Testis (tissue), 3 donors: ENCODE data around the gene LKAAEAR1. TPM values are rescaled to one million over a fixed set of nuclear protein-coding genes. Genes with fewer than 3 reads are reported as not detected.

Source experiments
- DNase-seq: peaks from one replicate; pipeline ENCODE4 v3.0.0-alpha.2; 2019
- H3K27ac ChIP-seq, 2 donors: fragments of 200-600 bp; sonication (generic); one replicate each; pipeline ENCODE4 v1.5.1; 2019
- H3K27me3 ChIP-seq: fragments of 200-600 bp; sonication (generic); one replicate; pipeline ENCODE4 v1.5.1; 2019
- H3K36me3 ChIP-seq: fragments of 200-600 bp; sonication (generic); one replicate; pipeline ENCODE4 v1.5.1; 2017; ENCODE audit warnings: low read depth; ENCODE audit errors: missing control alignments
- H3K4me1 ChIP-seq: fragments of 200-600 bp; sonication (generic); one replicate; pipeline ENCODE4 v1.5.1; 2019
- H3K4me3 ChIP-seq, 2 donors: fragments of 200-600 bp; sonication (generic); one replicate each; pipeline ENCODE4 v1.5.1; 2017 to 2019
- H3K9me3 ChIP-seq: fragments of 200-600 bp; sonication (generic); one replicate; pipeline ENCODE4 v1.5.1; 2017
- CTCF ChIP-seq, 3 experiments: fragments of 450-650 bp in 2 of 3; fragments of 200-600 bp in 1 of 3; sonication (generic) in 1 of 3; IDR thresholded peaks; one replicate each; pipeline ENCODE4 v1.5.1; 2016 to 2019; ENCODE audit warnings: antibody characterized with exemption in 3 of 3, mild to moderate bottlenecking in 2 of 3, moderate library complexity in 1 of 3
- POLR2A ChIP-seq: fragments of 450-650 bp; IDR thresholded peaks from one replicate; pipeline ENCODE4 v1.6.1; 2017; ENCODE audit warnings: antibody characterized with exemption, mild to moderate bottlenecking, moderate library complexity
- WGBS, 2 donors: methylation state at CpG; one replicate each; pipeline ENCODE4 v1.1.5; 2018; 5-methylcytosine and 5-hydroxymethylcytosine counted together
- intact Hi-C: fragments of 100-400 bp; cut with DNase I; formaldehyde crosslinking; loops from one replicate; pipeline ENCODE4 v1.15.1; 2023; ENCODE audit warnings: low total_unique reads
- polyA plus RNA-seq: library from polyadenylated mRNA; stranded (reverse); fragments of 350-450 nt; fragmentation: Illumina TruSeq; extraction: RNeasy Lipid Tissue Mini Kit (QIAGEN cat#74804); gene quantifications from one replicate; pipeline ENCODE4 v1.2.3, GENCODE V29; 2014; ENCODE audit warnings: low read depth, low replicate concordance; ENCODE audit not compliant: insufficient read depth
- total RNA-seq, 2 donors: library from RNA; depleted of rRNA; stranded (reverse); fragments of >200 nt; gene quantifications; one replicate each; pipeline ENCODE4 v1.2.3, GENCODE V29; 2016

LKAAEAR1 gene
- total and polyA plus RNA-seq, 3 donors from 2014 or later, result 6.6 to 89.9 (median 45.3) TPM

GRCh38 chr20:64041040-64041780, 43.0 kb downstream of the LKAAEAR1 start:
- peaks cover 19% of the 10 kb centered on the region for H3K4me1 ChIP-seq
- TF ChIP-seq POLR2A, result no peak
- no peak for TF ChIP-seq CTCF (IDR thresholded peaks at IDR 0.05)
- no peak for DNase-seq
- H3K36me3 ChIP-seq, result no peaks in the 10 kb centered on the region
- H3K4me3 ChIP-seq, result no peak overlapping the region
- intact Hi-C loops, result no loop called here
- H3K27ac ChIP-seq, result no peak overlapping the region
- no peaks in the 10 kb centered on the region for H3K27me3 ChIP-seq
- H3K9me3 ChIP-seq, result no peaks in the 10 kb centered on the region
- WGBS, 2 donors, result 46 to 53% methylated on average over 11 to 15 of the region's 15 CpGs

- intact Hi-C loops, result no loop called here
- Histone ChIP-seq H3K4me3 (no peak overlapping the region), H3K36me3 (no peaks in the 10 kb centered on the region), H3K9me3 (no peaks in the 10 kb centered on the region), H3K27ac (no peak overlapping the region), H3K4me1 (peaks cover 19% of the 10 kb centered on the region), H3K27me3 (no peaks in the 10 kb centered on the region)
- WGBS, 2 donors, result 67 to 72% methylated on average over 11 to 12 of the region's 12 CpGs
- TF ChIP-seq POLR2A, result no peak
- TF ChIP-seq CTCF (IDR thresholded peaks at IDR 0.05), result no peak
- DNase-seq, result no peak
Measured at GRCh38 chr20:64040231-64041039, 43.8 kb downstream of the LKAAEAR1 start.

- H3K36me3 ChIP-seq, result no peaks in the 10 kb centered on the region
- H3K4me1 ChIP-seq, result peaks cover 19% of the 10 kb centered on the region
- H3K27me3 ChIP-seq, result no peaks in the 10 kb centered on the region
- DNase-seq, result no peak
- peak overlapping the region; percentile 26 to 59 for H3K4me3 ChIP-seq
- TF ChIP-seq CTCF (IDR thresholded peaks at IDR 0.05) (no peak), POLR2A (no peak)
- intact Hi-C loops, result no loop called here
- WGBS, 2 donors, result 7 to 8% methylated on average over 5 to 17 of the region's 17 CpGs
- no peaks in the 10 kb centered on the region for H3K9me3 ChIP-seq
- peak overlapping the region in 1 of 2 donors; percentile 15 for H3K27ac ChIP-seq
Measured at GRCh38 chr20:64039293-64040160, 44.7 kb downstream of the LKAAEAR1 start.

- H3K36me3 ChIP-seq, result no peaks in the 10 kb centered on the region
- TF ChIP-seq CTCF (IDR thresholded peaks at IDR 0.05), result peak; percentile 26 to 55 (median 26)
- TF ChIP-seq POLR2A, result no peak
- no peaks in the 10 kb centered on the region for H3K9me3 ChIP-seq
- no peaks in the 10 kb centered on the region for H3K27me3 ChIP-seq
- intact Hi-C loops, result no loop called here
- H3K27ac ChIP-seq, result peak overlapping the region; percentile 15 to 59
- peaks cover 24% of the 10 kb centered on the region for H3K4me1 ChIP-seq
- WGBS, 2 donors, result 1% methylated on average over 50 of the region's 91 CpGs; no CpG with 5 or more reads in 1 of the 2 donors
- peak; percentile 68 for DNase-seq
- H3K4me3 ChIP-seq, result peak overlapping the region; percentile 26 to 59
Measured at GRCh38 chr20:64038565-64039292, 45.5 kb downstream of the LKAAEAR1 start.
